ENCODE results near the gene KCMF1.

DNA sequence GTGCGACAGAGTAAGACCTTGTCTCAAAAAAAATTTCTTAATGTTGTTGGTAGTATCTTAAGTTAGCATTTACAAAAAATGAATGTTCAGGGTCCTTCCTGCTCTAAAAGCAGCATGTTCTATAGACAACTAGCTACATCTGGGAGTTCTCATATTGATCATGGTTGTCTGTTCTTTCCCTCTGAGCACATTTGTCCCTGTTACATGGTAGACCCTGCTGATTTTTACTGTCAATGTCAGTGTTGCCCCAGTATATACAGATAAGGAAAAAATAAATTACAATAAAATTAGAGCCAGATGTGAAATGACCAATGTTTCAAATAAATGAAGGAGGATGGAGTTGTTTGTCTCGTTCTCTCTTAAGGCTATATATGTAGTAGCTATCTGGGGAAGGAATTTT, 63.2 kb downstream of the KCMF1 start:
- no peak for TF ChIP-seq EP300 (IDR thresholded peaks at IDR 0.05; ENCODE audit: borderline replicate concordance)
- TF ChIP-seq RAD21 (IDR thresholded peaks at IDR 0.05; ENCODE audit: low read depth) = no peak
- TF ChIP-seq TAF1 (IDR thresholded peaks at IDR 0.05; ENCODE audit: low read depth) = no peak
- no peak for TF ChIP-seq ZBTB7A (IDR thresholded peaks at IDR 0.05; ENCODE audit: low read depth)
- no peak for TF ChIP-seq FOXM1 (IDR thresholded peaks at IDR 0.05; ENCODE audit: borderline replicate concordance, low read depth)
- no peak for TF ChIP-seq NFIC (IDR thresholded peaks at IDR 0.05)
- no peak for TF ChIP-seq CEBPB (IDR thresholded peaks at IDR 0.05)
- TF ChIP-seq, protein P1, sequence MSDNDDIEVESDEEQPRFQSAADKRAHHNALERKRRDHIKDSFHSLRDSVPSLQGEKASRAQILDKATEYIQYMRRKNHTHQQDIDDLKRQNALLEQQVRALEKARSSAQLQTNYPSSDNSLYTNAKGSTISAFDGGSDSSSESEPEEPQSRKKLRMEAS (IDR thresholded peaks at IDR 0.05) = no peak
- TF ChIP-seq YY1 (IDR thresholded peaks at IDR 0.05; ENCODE audit: low read depth) = no peak
- TF ChIP-seq, protein P2, sequence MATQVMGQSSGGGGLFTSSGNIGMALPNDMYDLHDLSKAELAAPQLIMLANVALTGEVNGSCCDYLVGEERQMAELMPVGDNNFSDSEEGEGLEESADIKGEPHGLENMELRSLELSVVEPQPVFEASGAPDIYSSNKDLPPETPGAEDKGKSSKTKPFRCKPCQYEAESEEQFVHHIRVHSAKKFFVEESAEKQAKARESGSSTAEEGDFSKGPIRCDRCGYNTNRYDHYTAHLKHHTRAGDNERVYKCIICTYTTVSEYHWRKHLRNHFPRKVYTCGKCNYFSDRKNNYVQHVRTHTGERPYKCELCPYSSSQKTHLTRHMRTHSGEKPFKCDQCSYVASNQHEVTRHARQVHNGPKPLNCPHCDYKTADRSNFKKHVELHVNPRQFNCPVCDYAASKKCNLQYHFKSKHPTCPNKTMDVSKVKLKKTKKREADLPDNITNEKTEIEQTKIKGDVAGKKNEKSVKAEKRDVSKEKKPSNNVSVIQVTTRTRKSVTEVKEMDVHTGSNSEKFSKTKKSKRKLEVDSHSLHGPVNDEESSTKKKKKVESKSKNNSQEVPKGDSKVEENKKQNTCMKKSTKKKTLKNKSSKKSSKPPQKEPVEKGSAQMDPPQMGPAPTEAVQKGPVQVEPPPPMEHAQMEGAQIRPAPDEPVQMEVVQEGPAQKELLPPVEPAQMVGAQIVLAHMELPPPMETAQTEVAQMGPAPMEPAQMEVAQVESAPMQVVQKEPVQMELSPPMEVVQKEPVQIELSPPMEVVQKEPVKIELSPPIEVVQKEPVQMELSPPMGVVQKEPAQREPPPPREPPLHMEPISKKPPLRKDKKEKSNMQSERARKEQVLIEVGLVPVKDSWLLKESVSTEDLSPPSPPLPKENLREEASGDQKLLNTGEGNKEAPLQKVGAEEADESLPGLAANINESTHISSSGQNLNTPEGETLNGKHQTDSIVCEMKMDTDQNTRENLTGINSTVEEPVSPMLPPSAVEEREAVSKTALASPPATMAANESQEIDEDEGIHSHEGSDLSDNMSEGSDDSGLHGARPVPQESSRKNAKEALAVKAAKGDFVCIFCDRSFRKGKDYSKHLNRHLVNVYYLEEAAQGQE (IDR thresholded peaks at IDR 0.05; ENCODE audit: low read depth) = no peak
- TF ChIP-seq TEAD4 (IDR thresholded peaks at IDR 0.05) = no peak
- TF ChIP-seq, protein P3, sequence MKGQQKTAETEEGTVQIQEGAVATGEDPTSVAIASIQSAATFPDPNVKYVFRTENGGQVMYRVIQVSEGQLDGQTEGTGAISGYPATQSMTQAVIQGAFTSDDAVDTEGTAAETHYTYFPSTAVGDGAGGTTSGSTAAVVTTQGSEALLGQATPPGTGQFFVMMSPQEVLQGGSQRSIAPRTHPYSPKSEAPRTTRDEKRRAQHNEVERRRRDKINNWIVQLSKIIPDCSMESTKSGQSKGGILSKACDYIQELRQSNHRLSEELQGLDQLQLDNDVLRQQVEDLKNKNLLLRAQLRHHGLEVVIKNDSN (IDR thresholded peaks at IDR 0.05) = no peak
- no peak for TF ChIP-seq CREB1 (IDR thresholded peaks at IDR 0.05; ENCODE audit: low read depth)
